Neural cell (in vitro differentiated cells): Measurements from ENCODE around the gene COL23A1.

Experiments
- CTCF ChIP-seq: fragments of 450-650 bp; IDR thresholded peaks from 2 replicates; pipeline ENCODE4 v1.5.1; 2014; ENCODE audit warnings: antibody characterized with exemption, mild to moderate bottlenecking, moderate library complexity; ENCODE audit not compliant: poor library complexity, severe bottlenecking
- EP300 ChIP-seq: fragments of 450-650 bp; conservative IDR thresholded peaks from 2 replicates; pipeline ENCODE4 v1.6.1; 2014; ENCODE audit warnings: antibody characterized with exemption, mild to moderate bottlenecking, moderate library complexity; ENCODE audit not compliant: poor library complexity, severe bottlenecking
- EZH2 ChIP-seq: fragments of 200-600, 300-800 bp; shearing (Covaris generic), sonication (generic); IDR thresholded peaks from 2 replicates; pipeline ENCODE4 v1.6.1; 2014; ENCODE audit warnings: antibody characterized with exemption, low read length, borderline replicate concordance, mild to moderate bottlenecking; ENCODE audit not compliant: insufficient read depth, poor library complexity, severe bottlenecking
- MXI1 ChIP-seq: fragments of 450-650 bp; conservative IDR thresholded peaks from 2 replicates; pipeline ENCODE4 v1.6.1; 2014; ENCODE audit warnings: antibody characterized with exemption, mild to moderate bottlenecking; ENCODE audit not compliant: poor library complexity, severe bottlenecking
- POLR2AphosphoS5 ChIP-seq: IDR thresholded peaks from 2 replicates; pipeline ENCODE4 v1.6.1; 2012
- RAD21 ChIP-seq: fragments of 450-650 bp; conservative IDR thresholded peaks from 2 replicates; pipeline ENCODE4 v1.6.1; 2014; ENCODE audit warnings: antibody characterized with exemption, mild to moderate bottlenecking, moderate library complexity
- REST ChIP-seq: IDR thresholded peaks from 2 replicates; pipeline ENCODE4 v1.6.1; 2012; ENCODE audit warnings: borderline replicate concordance
- TAF1 ChIP-seq: IDR thresholded peaks from 2 replicates; pipeline ENCODE4 v1.6.1; 2012; ENCODE audit warnings: low read depth

GRCh38 chr5:178577376-178577839 lies 12.8 kb downstream of the COL23A1 start:
- TF ChIP-seq EP300: no peak
- TF ChIP-seq EZH2: no peak
- no peak for TF ChIP-seq CTCF
- TF ChIP-seq TAF1: no peak
- no peak for TF ChIP-seq REST
- TF ChIP-seq RAD21: no peak
- no peak for TF ChIP-seq MXI1
- TF ChIP-seq POLR2AphosphoS5: no peak
